ENCODE measurements around the gene RNPS1.

DNA sequence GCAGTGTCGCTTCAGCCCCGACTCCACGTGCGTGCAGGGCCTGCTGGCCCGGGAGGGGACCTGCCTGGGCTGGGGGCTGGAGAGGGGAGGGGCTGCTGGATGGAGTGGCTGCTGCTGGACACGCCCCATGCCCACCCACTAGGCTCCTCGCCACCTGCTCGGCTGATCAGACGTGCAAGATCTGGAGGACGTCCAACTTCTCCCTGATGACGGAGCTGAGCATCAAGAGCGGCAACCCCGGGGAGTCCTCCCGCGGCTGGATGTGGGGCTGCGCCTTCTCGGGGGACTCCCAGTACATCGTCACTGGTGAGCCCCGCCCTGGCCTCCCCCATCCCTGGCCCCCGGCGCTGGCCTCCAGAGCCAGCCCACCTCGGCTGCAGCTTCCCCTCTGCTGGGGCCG lies 59.6 kb downstream of the RNPS1 start:
- TF ChIP-seq, protein P1, sequence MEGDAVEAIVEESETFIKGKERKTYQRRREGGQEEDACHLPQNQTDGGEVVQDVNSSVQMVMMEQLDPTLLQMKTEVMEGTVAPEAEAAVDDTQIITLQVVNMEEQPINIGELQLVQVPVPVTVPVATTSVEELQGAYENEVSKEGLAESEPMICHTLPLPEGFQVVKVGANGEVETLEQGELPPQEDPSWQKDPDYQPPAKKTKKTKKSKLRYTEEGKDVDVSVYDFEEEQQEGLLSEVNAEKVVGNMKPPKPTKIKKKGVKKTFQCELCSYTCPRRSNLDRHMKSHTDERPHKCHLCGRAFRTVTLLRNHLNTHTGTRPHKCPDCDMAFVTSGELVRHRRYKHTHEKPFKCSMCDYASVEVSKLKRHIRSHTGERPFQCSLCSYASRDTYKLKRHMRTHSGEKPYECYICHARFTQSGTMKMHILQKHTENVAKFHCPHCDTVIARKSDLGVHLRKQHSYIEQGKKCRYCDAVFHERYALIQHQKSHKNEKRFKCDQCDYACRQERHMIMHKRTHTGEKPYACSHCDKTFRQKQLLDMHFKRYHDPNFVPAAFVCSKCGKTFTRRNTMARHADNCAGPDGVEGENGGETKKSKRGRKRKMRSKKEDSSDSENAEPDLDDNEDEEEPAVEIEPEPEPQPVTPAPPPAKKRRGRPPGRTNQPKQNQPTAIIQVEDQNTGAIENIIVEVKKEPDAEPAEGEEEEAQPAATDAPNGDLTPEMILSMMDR (conservative IDR thresholded peaks at IDR 0.05; ENCODE audit: low read length) = no peak
- no peak for TF ChIP-seq EZH2phosphoT487 (IDR thresholded peaks at IDR 0.05; ENCODE audit: borderline replicate concordance, low read depth, low read length)

Measured in OCI-LY7 (cell line).